C4-2B (cell line): ENCODE measurements around the gene VRK1.
A peak's percentile ranks its signal among the peaks of the same experiment; 100 is the strongest.

Experiments used
- H3K27ac ChIP-seq: fragments of 450-650 bp; 2 replicates; pipeline ENCODE4 v1.5.1; 2017
- CTCF ChIP-seq: fragments of 450-650 bp; conservative IDR thresholded peaks from 2 replicates; pipeline ENCODE4 v1.5.1; 2017; ENCODE audit warnings: mild to moderate bottlenecking
- ZFX ChIP-seq: fragments of 450-650 bp; IDR thresholded peaks from 2 replicates; pipeline ENCODE4 v1.6.1; 2017

Gene VRK1

GRCh38 chr14:96852823-96853422 is 55.7 kb downstream of the VRK1 start:
- TF ChIP-seq CTCF = peak; percentile 85
- TF ChIP-seq ZFX = no peak
- H3K27ac ChIP-seq = no peak overlapping the region

GRCh38 chr14:96858643-96859042 is 61.5 kb downstream of the VRK1 start:
- H3K27ac ChIP-seq = no peak overlapping the region
- TF ChIP-seq CTCF (no peak), ZFX (no peak)

- H3K27ac ChIP-seq = no peak overlapping the region
- TF ChIP-seq ZFX = no peak
- TF ChIP-seq CTCF = no peak
Measured at GRCh38 chr14:96861568-96862310, 64.6 kb downstream of the VRK1 start.

GRCh38 chr14:96863327-96863985 is 66.3 kb downstream of the VRK1 start:
- H3K27ac ChIP-seq = no peak overlapping the region
- no peak for TF ChIP-seq ZFX
- TF ChIP-seq CTCF = no peak

- no peak for TF ChIP-seq CTCF
- TF ChIP-seq ZFX = no peak
- H3K27ac ChIP-seq = no peak overlapping the region
Measured at GRCh38 chr14:96863986-96864330, 66.8 kb downstream of the VRK1 start.

GRCh38 chr14:96867634-96868033 is 70.5 kb downstream of the VRK1 start:
- TF ChIP-seq CTCF (no peak), ZFX (no peak)
- H3K27ac ChIP-seq = no peak overlapping the region

GRCh38 chr14:96874127-96874526 is 76.9 kb downstream of the VRK1 start:
- no peak overlapping the region for H3K27ac ChIP-seq
- no peak for TF ChIP-seq ZFX
- TF ChIP-seq CTCF = no peak
